Peyer's patch (tissue), 4 donors: ENCODE results near the gene ANKRD18B.

Source experiments
- CTCF ChIP-seq, 6 experiments: fragments of 450-650 bp in 4 of 6; fragments of 200-600 bp in 2 of 6; sonication (generic) in 1 of 6; IDR thresholded peaks; one replicate each; pipeline ENCODE4 v1.5.1; 2017 to 2019; ENCODE audit warnings: antibody characterized with exemption in 6 of 6, mild to moderate bottlenecking in 3 of 6, moderate library complexity in 1 of 6
- POLR2A ChIP-seq, 2 donors: fragments of 450-650 bp; IDR thresholded peaks; one replicate each; pipeline ENCODE4 v1.5.1; 2017; ENCODE audit warnings: antibody characterized with exemption in 2 of 2, mild to moderate bottlenecking in 2 of 2, moderate library complexity in 2 of 2

GRCh38 chr9:33517373-33517772 lies 6.7 kb upstream of the ANKRD18B start:
- no peak for TF ChIP-seq POLR2A (IDR thresholded peaks at IDR 0.05)
- peak in 5 of 6 experiments; percentile 2 to 54 (median 34) for TF ChIP-seq CTCF (IDR thresholded peaks at IDR 0.05)
